Articular chondrocyte of knee joint (primary cell): ENCODE measurements around the gene OR4M2. TPM values are rescaled to one million over a fixed set of nuclear protein-coding genes. Genes with fewer than 3 reads are reported as not detected.

Source experiments
- total RNA-seq: library from RNA; depleted of rRNA; stranded (reverse); fragments of >200 nt; gene quantifications from 2 replicates; pipeline ENCODE4 v1.2.3, GENCODE V29; 2012

The OR4M2 gene, protein sequence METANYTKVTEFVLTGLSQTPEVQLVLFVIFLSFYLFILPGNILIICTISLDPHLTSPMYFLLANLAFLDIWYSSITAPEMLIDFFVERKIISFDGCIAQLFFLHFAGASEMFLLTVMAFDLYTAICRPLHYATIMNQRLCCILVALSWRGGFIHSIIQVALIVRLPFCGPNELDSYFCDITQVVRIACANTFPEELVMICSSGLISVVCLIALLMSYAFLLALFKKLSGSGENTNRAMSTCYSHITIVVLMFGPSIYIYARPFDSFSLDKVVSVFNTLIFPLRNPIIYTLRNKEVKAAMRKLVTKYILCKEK
- not detected in 2 replicates for total RNA-seq

DNA sequence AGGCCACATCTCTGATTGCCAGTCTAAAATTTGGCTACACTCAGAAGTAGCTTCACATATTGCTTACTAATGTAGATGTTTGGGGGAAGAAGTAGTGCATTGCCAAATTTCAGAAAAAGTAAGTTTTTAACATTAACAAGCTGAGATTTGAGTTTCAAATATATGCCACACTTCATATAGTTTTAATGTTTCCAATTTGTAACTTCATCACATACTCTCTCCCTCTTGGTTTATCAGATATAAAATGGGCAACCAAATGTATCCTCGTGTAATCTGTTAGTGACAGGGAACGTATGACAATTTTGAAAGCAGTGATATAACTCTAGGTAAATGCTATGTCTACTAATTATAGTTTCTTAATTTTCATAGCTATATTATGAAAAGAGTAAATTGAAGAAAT lies at the start of gene OR4M2:
Gene OR4M2, plus strand, starts transcription at position 301 of the 400 bp plus-strand sequence. Its CDS starts 98 bp downstream, at position 399.

Other genes starting within 250 kb of the OR4M2 start
- not detected in 2 replicates for gene POTEB, start 202.8 kb upstream of the OR4M2 start, total RNA-seq